Measurements from ENCODE around the gene CCDC97.
A peak's percentile ranks its signal among the peaks of the same experiment; 100 is the strongest.

Gene CCDC97

GRCh38 chr19:41320185-41320518, 10.2 kb downstream of the CCDC97 start:
- no peak for DNase-seq (ENCODE audit: low spot score)

GRCh38 chr19:41320568-41320967, 10.6 kb downstream of the CCDC97 start:
- no peak for DNase-seq (ENCODE audit: low spot score)

- no peak for DNase-seq (ENCODE audit: low spot score)
Measured at GRCh38 chr19:41321204-41321599, 11.2 kb downstream of the CCDC97 start.

DNA sequence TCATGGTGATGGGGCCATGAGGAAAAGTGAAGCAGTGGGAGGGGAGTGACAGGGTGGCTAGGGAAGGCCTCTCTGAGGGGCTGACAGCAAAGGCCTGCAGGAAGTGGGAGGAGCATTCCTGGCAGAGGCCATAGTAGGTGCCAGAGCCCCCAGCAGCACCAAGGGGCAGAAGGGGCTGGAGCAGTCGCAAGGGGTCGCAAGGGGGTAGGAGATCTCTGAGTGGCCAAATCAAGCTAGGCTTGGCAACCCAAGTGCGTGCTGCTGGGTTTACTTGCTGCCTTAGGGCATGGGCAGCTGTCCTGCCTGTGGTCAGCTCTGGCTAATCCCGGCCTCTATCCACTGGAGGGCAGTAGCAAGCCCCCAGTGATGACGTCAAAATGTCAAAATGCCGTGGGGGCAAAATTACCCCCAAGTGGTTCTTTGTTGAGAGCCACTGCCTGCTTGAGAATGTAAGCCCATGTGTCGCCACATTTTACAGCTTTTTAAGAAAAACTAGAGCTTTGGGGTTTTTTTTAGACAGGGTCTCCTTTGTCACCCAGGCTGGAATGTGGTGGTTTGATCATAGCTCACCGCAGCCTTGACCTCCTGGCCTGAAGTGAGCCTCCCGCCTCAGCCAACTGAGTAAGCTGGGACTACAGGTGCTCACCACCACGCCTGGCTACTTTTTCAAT, 11.8 kb downstream of the CCDC97 start:
- peak; percentile 38 for DNase-seq (ENCODE audit: low spot score)

DNA sequence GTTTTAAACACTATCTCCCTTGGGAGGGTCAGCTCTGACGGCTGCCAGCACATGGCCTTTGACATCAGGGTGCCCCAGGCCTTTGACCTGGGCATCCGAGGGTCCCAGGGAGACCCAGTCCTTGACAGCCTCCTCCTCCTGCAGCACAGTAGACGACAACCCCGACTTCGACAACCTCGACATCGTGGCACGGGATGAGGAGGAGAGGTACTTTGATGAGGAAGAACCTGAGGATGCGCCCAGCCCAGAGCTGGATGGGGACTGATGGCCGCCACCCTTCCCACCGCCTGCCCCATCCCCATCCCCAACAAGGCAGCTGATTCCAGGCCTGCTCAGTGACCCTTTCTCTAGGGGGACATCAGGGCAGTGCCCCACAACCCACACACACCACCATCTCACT, 12.5 kb downstream of the CCDC97 start:
- DNase-seq (ENCODE audit: low spot score): no peak

DNA sequence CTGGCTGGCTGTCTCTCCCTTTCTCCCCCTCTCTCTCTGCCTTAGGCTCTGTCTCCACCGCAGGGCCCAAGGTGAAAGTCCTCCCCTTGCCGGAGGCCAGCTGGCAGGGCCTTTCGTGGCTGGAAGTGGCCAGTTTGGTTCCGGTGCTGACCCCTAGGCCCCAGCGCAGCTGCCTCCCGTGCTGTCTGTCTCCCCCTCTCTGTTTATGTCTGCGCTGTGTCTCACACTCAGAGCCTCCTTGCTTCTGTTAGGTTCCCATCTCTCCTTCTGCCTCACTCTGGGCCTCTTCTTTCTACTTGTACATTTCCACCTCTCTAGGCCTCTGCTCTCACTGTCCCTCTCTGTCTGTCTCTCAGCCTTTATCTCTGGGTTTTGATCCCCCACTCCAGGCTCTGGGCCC, 13.1 kb downstream of the CCDC97 start:
- no peak for DNase-seq (ENCODE audit: low spot score)

DNA sequence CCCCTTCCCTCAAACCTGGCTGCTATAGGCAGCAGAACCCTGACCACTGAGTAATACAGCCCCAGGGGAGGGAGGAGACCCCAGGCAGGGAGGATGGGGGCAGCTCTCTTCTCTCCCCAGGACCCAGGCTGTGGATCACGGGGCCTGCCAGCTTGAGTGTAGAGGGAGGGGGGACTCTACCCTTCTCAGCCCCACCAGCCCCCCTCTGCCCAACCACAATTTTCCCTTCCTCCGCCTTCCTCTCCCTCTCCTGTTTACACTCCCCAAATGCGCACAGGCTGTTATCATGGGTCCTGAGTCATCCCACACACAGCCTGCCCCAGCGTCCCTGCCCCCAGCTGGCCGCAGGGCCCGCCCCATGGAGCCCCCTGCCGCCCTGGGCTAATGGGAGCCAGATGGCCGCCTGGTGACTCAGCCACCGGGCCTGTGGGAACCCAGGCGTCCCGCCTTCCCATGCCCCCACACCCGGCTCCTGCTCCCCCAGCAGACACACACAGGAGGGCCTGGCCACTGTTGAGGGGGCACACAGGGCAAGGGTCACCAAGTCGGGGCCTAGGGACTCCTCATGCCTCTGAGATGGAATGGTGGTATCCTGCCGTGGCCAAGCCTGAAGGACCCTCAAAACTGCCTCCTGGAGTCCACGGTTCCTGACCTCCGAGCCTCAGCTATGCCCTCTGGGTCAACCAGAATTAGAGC, 13.6 kb downstream of the CCDC97 start:
- no peak for DNase-seq (ENCODE audit: low spot score)

GRCh38 chr19:41324231-41324702, 14.3 kb downstream of the CCDC97 start:
- no peak for DNase-seq (ENCODE audit: low spot score)

DNA sequence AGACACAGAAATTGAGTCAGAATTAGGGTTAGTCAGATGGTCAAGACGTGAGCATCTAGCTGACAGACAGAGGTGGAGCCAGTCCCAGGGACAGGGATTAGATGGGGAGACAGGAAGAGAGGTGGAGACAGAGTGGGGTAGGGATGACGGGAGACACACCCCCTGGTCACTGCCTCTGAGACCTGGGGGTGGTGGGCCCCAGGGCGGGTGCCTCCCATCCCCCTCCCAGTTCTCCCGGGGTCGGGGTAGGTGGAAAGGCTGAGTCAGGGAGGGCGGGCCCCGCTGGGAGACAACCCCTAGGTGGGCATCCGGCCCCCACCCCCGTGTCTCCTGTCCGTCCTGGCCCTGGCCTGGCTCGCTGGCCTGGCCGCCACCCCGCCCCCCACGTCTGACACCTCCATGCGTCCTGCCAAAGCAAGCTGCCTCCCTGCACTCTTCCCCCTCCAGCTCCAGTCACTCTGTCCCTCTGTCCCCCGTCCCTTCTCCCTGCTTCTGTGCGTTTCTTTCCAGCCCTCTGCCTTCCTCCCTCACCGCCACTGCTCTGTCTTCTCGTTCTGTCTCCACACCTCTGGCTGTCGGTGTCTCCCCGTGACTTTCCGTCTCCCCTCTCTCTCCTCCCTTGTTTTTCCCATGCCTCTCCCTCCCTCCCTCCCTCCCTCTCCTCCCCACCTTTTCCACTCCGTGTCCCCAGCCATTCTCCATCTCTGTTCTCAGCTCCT, 15.1 kb downstream of the CCDC97 start:
- no peak for DNase-seq (ENCODE audit: low spot score)

GRCh38 chr19:41325640-41325946, 15.6 kb downstream of the CCDC97 start:
- no peak for DNase-seq (ENCODE audit: low spot score)

GRCh38 chr19:41325947-41326706, 16.2 kb downstream of the CCDC97 start:
- DNase-seq (ENCODE audit: low spot score): no peak

DNA sequence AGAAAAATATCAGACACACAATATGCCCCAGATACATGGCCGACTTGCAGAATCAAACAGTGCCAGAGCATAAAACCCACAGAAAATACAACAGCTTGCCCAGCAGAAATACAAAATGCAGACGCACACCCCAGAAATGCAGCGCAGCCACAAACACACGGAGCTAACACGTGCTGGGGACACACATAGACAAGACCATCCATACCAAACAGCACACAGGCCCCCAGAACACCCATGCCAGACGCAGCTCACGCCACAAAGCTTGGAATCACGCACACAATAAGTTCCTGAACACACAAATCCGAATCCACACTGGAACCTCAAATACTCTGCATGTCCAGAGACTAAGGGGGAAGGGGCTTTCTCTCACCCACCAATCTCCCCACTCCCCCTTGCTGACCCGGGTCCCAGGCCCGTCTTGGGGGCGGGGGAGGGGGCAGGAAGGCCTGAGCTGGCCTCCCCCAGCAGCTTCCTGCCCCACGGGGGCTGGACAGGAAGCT, 17.2 kb downstream of the CCDC97 start:
- no peak for DNase-seq (ENCODE audit: low spot score)

DNA sequence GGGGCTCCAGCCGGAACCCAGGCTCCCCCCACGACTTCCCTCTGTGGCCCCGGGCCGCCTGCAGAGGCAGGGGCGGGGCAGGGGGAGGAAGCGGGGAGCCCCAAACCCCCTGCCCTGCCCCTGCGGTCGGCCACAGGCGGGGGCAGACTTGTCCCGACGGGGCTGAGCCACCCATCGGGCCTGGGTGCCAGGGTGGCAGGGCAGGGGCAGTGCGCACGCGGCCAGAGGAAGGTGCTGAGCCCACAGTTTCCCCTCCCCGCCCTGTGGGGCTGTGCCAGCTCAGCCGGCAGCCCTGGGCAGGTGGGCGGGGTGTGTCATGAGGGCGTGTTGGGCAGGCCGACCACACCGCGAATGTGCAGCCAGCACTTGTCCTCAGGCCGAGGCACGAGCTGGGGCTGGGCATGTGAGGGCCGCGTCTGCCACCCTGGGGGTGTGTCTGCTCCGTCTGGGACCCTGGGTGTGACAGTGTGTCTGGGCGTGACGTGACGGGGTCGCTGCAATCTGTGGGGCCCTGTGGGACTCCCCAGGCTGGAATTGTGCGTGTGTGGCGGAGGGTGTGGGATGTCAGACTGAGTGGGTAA, 17.7 kb downstream of the CCDC97 start:
- no peak for DNase-seq (ENCODE audit: low spot score)

DNA sequence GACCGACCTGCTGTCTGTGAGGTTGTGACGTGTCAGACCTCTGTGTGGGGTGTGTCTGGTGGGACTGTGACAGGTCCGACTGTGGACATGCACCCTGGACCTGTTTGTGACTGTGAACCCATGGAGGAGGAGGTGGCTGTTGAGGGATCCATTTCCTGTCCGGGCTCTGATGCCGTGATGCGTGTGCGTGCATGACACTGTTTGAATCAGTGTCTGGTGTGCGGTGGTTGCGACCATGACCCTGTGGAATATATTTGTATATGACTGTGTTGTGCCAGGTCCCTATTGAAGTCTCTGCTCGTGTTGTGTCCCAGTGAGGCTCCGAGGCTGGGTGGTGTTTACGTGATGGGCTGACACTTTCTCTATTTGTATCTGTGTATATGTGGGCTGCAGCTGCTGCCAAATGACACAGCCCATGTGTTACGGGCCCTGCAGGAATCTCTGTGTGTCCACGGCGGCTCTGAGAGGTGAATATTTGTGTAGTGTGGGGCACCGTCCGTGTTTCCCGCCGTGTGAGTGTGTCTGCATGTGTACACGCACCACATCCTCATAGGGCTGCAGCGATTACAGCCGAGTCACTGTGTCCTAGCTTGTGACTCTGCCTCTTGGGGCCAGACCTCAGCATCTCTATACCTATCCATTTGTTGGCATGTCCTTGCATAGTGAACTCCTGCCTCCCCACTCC, 18.3 kb downstream of the CCDC97 start:
- DNase-seq (ENCODE audit: low spot score): no peak

DNA sequence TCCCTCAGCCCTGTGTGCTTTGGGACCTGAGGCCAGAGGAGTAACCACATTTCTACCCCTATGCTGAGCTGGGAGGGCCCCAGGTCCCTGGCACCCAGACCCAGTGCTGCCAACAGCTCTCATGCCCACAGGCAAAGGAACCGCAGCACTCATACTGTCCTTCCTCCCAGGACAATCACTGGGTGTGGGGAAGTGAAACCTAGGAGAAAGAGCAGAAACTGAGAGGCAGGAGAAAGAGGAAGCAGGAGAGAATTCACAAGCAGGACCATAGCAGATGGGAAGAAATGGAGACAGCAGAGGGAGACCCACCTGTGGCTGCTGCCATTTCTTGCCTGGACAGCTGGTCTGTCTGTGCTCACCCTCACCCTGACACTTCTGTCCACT, 18.9 kb downstream of the CCDC97 start:
- DNase-seq (ENCODE audit: low spot score): no peak

DNA sequence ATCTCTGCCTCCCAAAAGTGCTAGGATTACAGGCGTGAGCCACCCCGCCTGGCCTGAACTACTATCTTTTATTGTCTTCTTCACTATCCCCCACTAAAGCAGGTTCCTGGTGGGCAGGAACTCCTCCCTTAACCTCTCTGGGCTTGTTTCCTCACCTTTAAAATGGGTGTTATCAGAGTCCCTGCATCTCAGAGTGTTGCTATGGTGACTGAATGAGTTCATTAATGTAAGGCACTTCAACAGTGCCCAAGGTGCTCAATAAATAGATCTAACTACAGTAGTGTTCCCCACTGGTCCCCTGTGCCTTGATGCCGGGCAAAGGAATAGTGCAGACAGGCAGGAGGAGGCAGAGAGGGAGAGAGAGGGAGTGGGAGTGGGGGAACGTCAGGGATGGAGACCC, 20.5 kb downstream of the CCDC97 start:
- DNase-seq (ENCODE audit: low spot score): no peak

DNA sequence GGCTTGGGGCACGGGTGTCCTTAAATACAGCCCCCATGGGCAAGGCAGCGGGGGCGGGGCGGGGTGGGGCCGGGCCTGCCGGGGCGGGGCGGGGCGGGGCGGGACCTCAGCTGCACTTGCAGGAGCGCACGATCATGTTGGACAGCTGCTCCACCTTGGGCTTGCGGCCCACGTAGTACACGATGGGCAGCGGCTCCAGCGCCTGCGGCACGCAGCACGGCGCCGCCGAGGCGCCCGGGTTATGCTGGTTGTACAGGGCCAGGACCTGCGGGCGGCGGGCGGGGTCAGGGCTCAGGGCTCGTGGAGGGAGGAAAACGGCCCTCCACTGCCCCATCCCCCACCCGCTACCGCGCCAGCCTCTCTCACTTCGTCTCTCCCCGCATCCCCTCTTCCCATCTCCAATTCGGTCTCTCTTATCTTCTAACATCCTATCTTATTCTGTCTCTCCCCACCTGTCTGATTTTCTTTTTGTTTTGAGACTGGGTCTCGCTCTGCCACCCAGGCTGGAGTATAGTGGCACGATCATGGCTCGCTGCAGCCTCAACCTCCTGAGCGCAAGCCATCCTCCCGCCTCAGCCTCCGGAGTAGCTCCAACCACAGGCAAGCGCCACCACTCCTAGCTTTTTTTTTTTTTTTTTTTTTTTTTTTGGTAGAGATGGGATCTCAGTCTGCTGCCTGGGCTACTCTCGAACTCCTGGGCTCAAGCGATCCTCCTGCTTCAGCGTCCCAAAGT, 21.1 kb downstream of the CCDC97 start:
- DNase-seq (ENCODE audit: low spot score): no peak

GRCh38 chr19:41332000-41332399, 22.0 kb downstream of the CCDC97 start:
- no peak for DNase-seq (ENCODE audit: low spot score)

GRCh38 chr19:41332468-41332867, 22.5 kb downstream of the CCDC97 start:
- DNase-seq (ENCODE audit: low spot score): no peak

GRCh38 chr19:41334793-41335192, 24.8 kb downstream of the CCDC97 start:
- no peak for DNase-seq (ENCODE audit: low spot score)

- DNase-seq (ENCODE audit: low spot score): no peak
Measured at GRCh38 chr19:41335467-41335866, 25.5 kb downstream of the CCDC97 start.
